ENCODE measurements around the gene PLOD2. TPM values are rescaled to one million over a fixed set of nuclear protein-coding genes. Genes with fewer than 3 reads are reported as not detected.

The PLOD2 gene
- total RNA-seq, 2 experiments from 2014 or later, result 0.10 TPM; not detected in 1

GRCh38 chr3:146148468-146148931 lies 12.5 kb downstream of the PLOD2 start:
- H3K36me3 Mint-ChIP-seq (ENCODE audit: low read depth), result no peaks in the 10 kb centered on the region
- H3K27ac Mint-ChIP-seq, result no peak overlapping the region
- no peak for DNase-seq
- POLR2A ChIA-PET, result no interaction called here
- no peaks in the 10 kb centered on the region for H3K4me1 Mint-ChIP-seq
- no peaks in the 10 kb centered on the region for H3K9me3 Mint-ChIP-seq
- no peaks in the 10 kb centered on the region for H3K27me3 Mint-ChIP-seq
- CTCF ChIA-PET, result no interaction called here
- H3K4me3 Mint-ChIP-seq, result no peak overlapping the region

- ChIA-PET CTCF (no interaction called here), POLR2A (no interaction called here)
- Mint-ChIP-seq H3K27me3 (no peaks in the 10 kb centered on the region), H3K4me1 (no peaks in the 10 kb centered on the region), H3K4me3 (no peak overlapping the region), H3K27ac (no peak overlapping the region), H3K9me3 (no peaks in the 10 kb centered on the region), H3K36me3 (ENCODE audit: low read depth) (no peaks in the 10 kb centered on the region)
- no peak for DNase-seq
These were observed 15.3 kb downstream of the PLOD2 start for GRCh38 chr3:146145642-146146041.

GRCh38 chr3:146142757-146143156 lies 18.2 kb downstream of the PLOD2 start:
- Mint-ChIP-seq H3K36me3 (ENCODE audit: low read depth) (no peaks in the 10 kb centered on the region), H3K4me1 (no peaks in the 10 kb centered on the region), H3K4me3 (no peak overlapping the region), H3K27ac (no peak overlapping the region), H3K9me3 (no peaks in the 10 kb centered on the region), H3K27me3 (no peaks in the 10 kb centered on the region)
- POLR2A ChIA-PET, result no interaction called here
- CTCF ChIA-PET, result no interaction called here
- no peak for DNase-seq

- Mint-ChIP-seq H3K4me3 (no peak overlapping the region), H3K27me3 (no peaks in the 10 kb centered on the region), H3K9me3 (no peaks in the 10 kb centered on the region), H3K4me1 (no peaks in the 10 kb centered on the region), H3K27ac (no peak overlapping the region), H3K36me3 (ENCODE audit: low read depth) (no peaks in the 10 kb centered on the region)
- no peak for DNase-seq
- CTCF ChIA-PET, result no interaction called here
- POLR2A ChIA-PET, result no interaction called here
These were observed 21.3 kb downstream of the PLOD2 start for GRCh38 chr3:146139586-146140110.

GRCh38 chr3:146138902-146139301 lies 22.1 kb downstream of the PLOD2 start:
- ChIA-PET POLR2A (no interaction called here), CTCF (no interaction called here)
- Mint-ChIP-seq H3K9me3 (no peaks in the 10 kb centered on the region), H3K4me3 (no peak overlapping the region), H3K27ac (no peak overlapping the region), H3K27me3 (no peaks in the 10 kb centered on the region), H3K36me3 (ENCODE audit: low read depth) (no peaks in the 10 kb centered on the region), H3K4me1 (no peaks in the 10 kb centered on the region)
- no peak for DNase-seq

GRCh38 chr3:146136647-146137046 lies 24.3 kb downstream of the PLOD2 start:
- ChIA-PET POLR2A (no interaction called here), CTCF (no interaction called here)
- Mint-ChIP-seq H3K4me1 (no peaks in the 10 kb centered on the region), H3K36me3 (ENCODE audit: low read depth) (no peaks in the 10 kb centered on the region), H3K27me3 (no peaks in the 10 kb centered on the region), H3K4me3 (no peak overlapping the region), H3K27ac (no peak overlapping the region), H3K9me3 (no peaks in the 10 kb centered on the region)
- DNase-seq, result no peak

GRCh38 chr3:146134348-146135117 lies 26.5 kb downstream of the PLOD2 start:
- ChIA-PET POLR2A (no interaction called here), CTCF (no interaction called here)
- H3K36me3 Mint-ChIP-seq (ENCODE audit: low read depth), result no peaks in the 10 kb centered on the region
- no peak overlapping the region for H3K4me3 Mint-ChIP-seq
- DNase-seq, result no peak
- H3K4me1 Mint-ChIP-seq, result no peaks in the 10 kb centered on the region
- H3K9me3 Mint-ChIP-seq, result no peaks in the 10 kb centered on the region
- no peak overlapping the region for H3K27ac Mint-ChIP-seq
- H3K27me3 Mint-ChIP-seq, result no peaks in the 10 kb centered on the region

- DNase-seq, result no peak
- Mint-ChIP-seq H3K4me3 (no peak overlapping the region), H3K27ac (no peak overlapping the region), H3K4me1 (no peaks in the 10 kb centered on the region), H3K9me3 (no peaks in the 10 kb centered on the region), H3K27me3 (no peaks in the 10 kb centered on the region), H3K36me3 (ENCODE audit: low read depth) (no peaks in the 10 kb centered on the region)
- CTCF ChIA-PET, result no interaction called here
- POLR2A ChIA-PET, result no interaction called here
These were observed 27.5 kb downstream of the PLOD2 start for GRCh38 chr3:146133441-146133840.

- no peaks in the 10 kb centered on the region for H3K27me3 Mint-ChIP-seq
- no peak overlapping the region for H3K27ac Mint-ChIP-seq
- no peaks in the 10 kb centered on the region for H3K4me1 Mint-ChIP-seq
- POLR2A ChIA-PET, result no interaction called here
- no peak overlapping the region for H3K4me3 Mint-ChIP-seq
- DNase-seq, result no peak
- CTCF ChIA-PET, result no interaction called here
- no peaks in the 10 kb centered on the region for H3K36me3 Mint-ChIP-seq (ENCODE audit: low read depth)
- H3K9me3 Mint-ChIP-seq, result no peaks in the 10 kb centered on the region
These were observed 29.2 kb downstream of the PLOD2 start for GRCh38 chr3:146131616-146132410.

GRCh38 chr3:146130881-146131371 lies 30.1 kb downstream of the PLOD2 start:
- DNase-seq, result no peak
- no peaks in the 10 kb centered on the region for H3K27me3 Mint-ChIP-seq
- H3K36me3 Mint-ChIP-seq (ENCODE audit: low read depth), result no peaks in the 10 kb centered on the region
- POLR2A ChIA-PET, result no interaction called here
- no peak overlapping the region for H3K4me3 Mint-ChIP-seq
- H3K27ac Mint-ChIP-seq, result no peak overlapping the region
- no peaks in the 10 kb centered on the region for H3K4me1 Mint-ChIP-seq
- no peaks in the 10 kb centered on the region for H3K9me3 Mint-ChIP-seq
- CTCF ChIA-PET, result no interaction called here

- Mint-ChIP-seq H3K27me3 (no peaks in the 10 kb centered on the region), H3K4me1 (no peaks in the 10 kb centered on the region), H3K36me3 (ENCODE audit: low read depth) (no peaks in the 10 kb centered on the region), H3K27ac (no peak overlapping the region), H3K9me3 (no peaks in the 10 kb centered on the region), H3K4me3 (no peak overlapping the region)
- ChIA-PET CTCF (no interaction called here), POLR2A (no interaction called here)
- DNase-seq, result no peak
These were observed 31.2 kb downstream of the PLOD2 start for GRCh38 chr3:146129750-146130149.

- DNase-seq, result no peak
- Mint-ChIP-seq H3K36me3 (ENCODE audit: low read depth) (no peaks in the 10 kb centered on the region), H3K27me3 (no peaks in the 10 kb centered on the region), H3K27ac (no peak overlapping the region), H3K4me1 (no peaks in the 10 kb centered on the region), H3K4me3 (no peak overlapping the region), H3K9me3 (no peaks in the 10 kb centered on the region)
- CTCF ChIA-PET, result no interaction called here
- POLR2A ChIA-PET, result no interaction called here
These were observed 32.0 kb downstream of the PLOD2 start for GRCh38 chr3:146128939-146129338.

GRCh38 chr3:146128179-146128578 lies 32.8 kb downstream of the PLOD2 start:
- Mint-ChIP-seq H3K27me3 (no peaks in the 10 kb centered on the region), H3K4me3 (no peak overlapping the region), H3K36me3 (ENCODE audit: low read depth) (no peaks in the 10 kb centered on the region), H3K9me3 (no peaks in the 10 kb centered on the region), H3K27ac (no peak overlapping the region), H3K4me1 (no peaks in the 10 kb centered on the region)
- POLR2A ChIA-PET, result no interaction called here
- no peak for DNase-seq
- CTCF ChIA-PET, result no interaction called here
